IMR-90 (cell line): ENCODE measurements around the gene MFN2.

Source experiments
- CEBPB ChIP-seq: IDR thresholded peaks from 2 replicates; pipeline ENCODE4 v1.6.1; 2012; ENCODE audit warnings: low read depth, low read length, improper control_type of control experiment
- CTCF ChIP-seq: conservative IDR thresholded peaks from 2 replicates; pipeline ENCODE4 v1.5.1; 2012; ENCODE audit warnings: mild to moderate bottlenecking, low read depth, low read length, improper control_type of control experiment
- ELK1 ChIP-seq: fragments of 150-350 bp; IDR thresholded peaks from 2 replicates; pipeline ENCODE4 v1.6.1; 2016; ENCODE audit warnings: low read depth, mild to moderate bottlenecking, low read length, moderate library complexity, borderline replicate concordance
- FOS ChIP-seq: fragments of 150-350 bp; IDR thresholded peaks from 2 replicates; pipeline ENCODE4 v1.6.1; 2016; ENCODE audit warnings: low read depth, low read length
- POLR2A ChIP-seq: IDR thresholded peaks from 2 replicates; pipeline ENCODE4 v1.6.1; 2012; ENCODE audit warnings: mild to moderate bottlenecking, low read depth, low read length
- USF2 ChIP-seq: fragments of 150-350 bp; IDR thresholded peaks from 2 replicates; pipeline ENCODE4 v1.6.1; 2017; ENCODE audit warnings: mild to moderate bottlenecking, antibody characterized with exemption, low read length, low read depth

GRCh38 chr1:12038356-12039163 is 58.3 kb downstream of the MFN2 start:
- no peak for TF ChIP-seq CTCF
- TF ChIP-seq CEBPB, result no peak
- TF ChIP-seq POLR2A, result no peak
- TF ChIP-seq USF2, result no peak
- TF ChIP-seq ELK1, result no peak
- TF ChIP-seq FOS, result no peak
